ACC112 (cell line): Measurements from ENCODE around the gene PIP4K2C.
"Not testable (repeated sequence)": the region's sequence is repeated elsewhere in the genome, so short reads cannot be mapped to it uniquely, and the experiment has no call there.

ENCODE experiments used
- H2AFZ ChIP-seq: fragments of 200-600 bp; sonication (generic); one replicate; pipeline ENCODE4 v1.6.0; 2017; ENCODE audit warnings: antibody characterized with exemption, low read length; ENCODE audit not compliant: unreplicated experiment
- H3K27ac ChIP-seq: fragments of 200-600 bp; sonication (generic); 2 replicates; pipeline ENCODE4 v1.5.1; 2014; ENCODE audit warnings: low read depth, mild to moderate bottlenecking, antibody characterized with exemption, low read length, moderate library complexity
- H3K27me3 ChIP-seq: fragments of 200-600 bp; sonication (generic); 2 replicates; pipeline ENCODE4 v1.6.1; 2014; ENCODE audit warnings: mild to moderate bottlenecking, antibody characterized with exemption, low read length, moderate library complexity, mixed read lengths; ENCODE audit not compliant: insufficient read depth
- H3K36me3 ChIP-seq: fragments of 200-600 bp; sonication (generic); 2 replicates; pipeline ENCODE4 v1.6.1; 2016; ENCODE audit warnings: mild to moderate bottlenecking, antibody characterized with exemption, low read length, moderate library complexity, mixed read lengths; ENCODE audit not compliant: insufficient read depth
- H3K4me1 ChIP-seq: fragments of 200-600 bp; sonication (generic); one replicate; pipeline ENCODE4 v1.6.1; 2016; ENCODE audit warnings: low read length, mixed read lengths; ENCODE audit not compliant: insufficient read depth, unreplicated experiment, control insufficient read depth
- H3K4me3 ChIP-seq: fragments of 200-600 bp; sonication (generic); 2 replicates; pipeline ENCODE4 v1.5.1; 2014; ENCODE audit warnings: mild to moderate bottlenecking, low read depth, low read length
- H3K79me2 ChIP-seq: fragments of 200-600 bp; sonication (generic); one replicate; pipeline ENCODE4 v1.6.0; 2016; ENCODE audit warnings: low read length; ENCODE audit not compliant: control insufficient read depth, unreplicated experiment, insufficient read depth

The PIP4K2C gene

DNA sequence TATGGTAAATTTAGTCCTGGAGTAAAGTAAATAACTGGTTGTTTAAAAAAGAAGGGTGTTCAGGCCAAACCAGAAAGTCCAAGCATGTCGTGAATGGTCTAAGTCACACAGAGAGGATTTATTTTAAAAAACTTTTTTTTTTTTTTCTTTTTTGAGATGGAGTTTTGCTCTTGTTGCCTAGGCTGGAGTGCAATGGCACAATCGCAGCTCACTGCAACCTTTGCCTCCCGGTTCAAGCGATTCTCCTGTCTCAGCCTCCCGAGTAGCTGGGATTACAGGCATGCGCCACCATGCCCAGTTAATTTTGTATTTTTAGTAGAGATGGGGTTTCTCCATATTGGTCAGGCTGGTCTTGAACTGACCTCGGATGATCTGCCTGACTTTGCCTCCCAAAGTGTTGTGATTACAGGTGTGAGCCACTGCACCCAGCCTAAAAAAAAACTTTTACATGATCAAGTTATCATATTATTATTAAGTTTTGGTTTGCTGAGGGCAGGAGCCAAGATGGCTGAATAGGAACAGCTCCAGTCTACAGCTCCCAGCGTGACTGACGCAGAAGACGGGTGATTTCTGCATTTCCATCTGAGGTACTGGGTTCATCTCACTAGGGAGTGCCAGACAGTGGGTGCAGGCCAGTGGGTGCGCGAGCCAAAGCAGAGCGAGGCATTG, 55.1 kb downstream of the PIP4K2C start:
- not testable (repeated sequence) for H3K4me1 ChIP-seq, H2AFZ ChIP-seq, H3K4me3 ChIP-seq, H3K36me3 ChIP-seq, H3K79me2 ChIP-seq, H3K27ac ChIP-seq
- peaks cover 16% of the 10 kb centered on the region for H3K27me3 ChIP-seq

DNA sequence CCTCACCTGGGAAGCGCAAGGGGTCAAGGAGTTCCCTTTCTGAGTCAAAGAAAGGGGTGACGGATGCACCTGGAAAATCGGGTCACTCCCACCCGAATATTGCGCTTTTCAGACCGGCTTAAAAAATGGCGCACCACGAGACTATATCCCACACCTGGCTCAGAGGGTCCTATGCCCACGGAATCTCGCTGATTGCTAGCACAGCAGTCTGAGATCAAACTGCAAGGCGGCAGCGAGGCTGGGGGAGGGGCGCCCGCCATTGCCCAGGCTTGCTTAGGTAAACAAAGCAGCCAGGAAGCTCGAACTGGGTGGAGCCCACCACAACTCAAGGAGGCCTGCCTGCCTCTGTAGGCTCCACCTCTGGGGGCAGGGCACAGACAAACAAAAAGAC, 55.7 kb downstream of the PIP4K2C start:
- not testable (repeated sequence) for H3K4me1 ChIP-seq, H3K27ac ChIP-seq, H2AFZ ChIP-seq, H3K36me3 ChIP-seq, H3K4me3 ChIP-seq, H3K79me2 ChIP-seq
- peaks cover 10% of the 10 kb centered on the region for H3K27me3 ChIP-seq
